GM23338 (cell line): ENCODE measurements around the gene BAG3. TPM values are rescaled to one million over a fixed set of nuclear protein-coding genes. Genes with fewer than 3 reads are reported as not detected.

Experiments used
- ATAC-seq: fragments of 200-7000 bp; cut with Tn5 transposase; 3 replicates; pipeline ENCODE4 v1.9.1; 2020
- DNase-seq: peaks from one replicate; pipeline ENCODE4 v3.0.0-alpha.2; 2015; ENCODE audit warnings: low spot score
- H2AFZ ChIP-seq: fragments of 200-600 bp; sonication (generic); 2 replicates; pipeline ENCODE4 v1.8.0; 2016; ENCODE audit warnings: antibody characterized with exemption, mild to moderate bottlenecking, moderate library complexity
- H3F3A ChIP-seq: fragments of 200-600 bp; sonication (generic); replicated peaks from 2 replicates; pipeline ENCODE4 v1.8.0; 2017; ENCODE audit warnings: antibody characterized with exemption, mixed run types, low read depth
- H3K27ac ChIP-seq: fragments of 200-600 bp; sonication (generic); 2 replicates; pipeline ENCODE4 v1.6.1; 2016; ENCODE audit warnings: low read depth
- H3K27me3 ChIP-seq: fragments of 200-600 bp; sonication (generic); 2 replicates; pipeline ENCODE4 v1.8.0; 2016; ENCODE audit warnings: mild to moderate bottlenecking, mixed run types, moderate library complexity; ENCODE audit not compliant: insufficient read depth
- H3K36me3 ChIP-seq: fragments of 200-600 bp; sonication (generic); 2 replicates; pipeline ENCODE4 v1.8.0; 2016; ENCODE audit warnings: mild to moderate bottlenecking; ENCODE audit not compliant: insufficient read depth
- H3K4me1 ChIP-seq: fragments of 200-600 bp; sonication (generic); 2 replicates; pipeline ENCODE4 v1.8.0; 2016; ENCODE audit warnings: mild to moderate bottlenecking, moderate library complexity; ENCODE audit not compliant: insufficient read depth
- H3K4me2 ChIP-seq: fragments of 200-600 bp; sonication (generic); 2 replicates; pipeline ENCODE4 v1.7.1; 2017; ENCODE audit warnings: mixed run types
- H3K4me3 ChIP-seq: fragments of 200-600 bp; sonication (generic); 2 replicates; pipeline ENCODE4 v1.6.1; 2016; ENCODE audit warnings: mixed run types
- H3K79me2 ChIP-seq: fragments of 200-600 bp; sonication (generic); replicated peaks from 2 replicates; pipeline ENCODE4 v1.8.0; 2017; ENCODE audit warnings: mild to moderate bottlenecking; ENCODE audit not compliant: insufficient read depth
- H3K9me2 ChIP-seq: fragments of 200-600 bp; sonication (generic); 2 replicates; pipeline ENCODE4 v1.8.0; 2017; ENCODE audit not compliant: insufficient read depth
- H4K20me1 ChIP-seq: fragments of 200-600 bp; sonication (generic); replicated peaks from 2 replicates; pipeline ENCODE4 v1.8.0; 2017; ENCODE audit warnings: mild to moderate bottlenecking; ENCODE audit not compliant: insufficient read depth
- H3K27ac Mint-ChIP-seq: 2 replicates; pipeline ENCODE4 v1.8.0; 2020; ENCODE audit warnings: inconsistent platforms, mild to moderate bottlenecking, moderate library complexity, mixed read lengths
- H3K27me3 Mint-ChIP-seq: 3 replicates; pipeline ENCODE4 v1.8.0; 2022; ENCODE audit warnings: low read depth, mild to moderate bottlenecking, moderate library complexity, mixed read lengths, inconsistent platforms; ENCODE audit not compliant: insufficient read depth, poor library complexity
- H3K36me3 Mint-ChIP-seq: 3 replicates; pipeline ENCODE4 v1.8.0; 2021; ENCODE audit warnings: low read depth, mild to moderate bottlenecking, inconsistent platforms, moderate library complexity, mixed read lengths
- H3K4me1 Mint-ChIP-seq: 3 replicates; pipeline ENCODE4 v1.8.0; 2020; ENCODE audit warnings: mild to moderate bottlenecking, inconsistent platforms, mixed read lengths
- H3K4me3 Mint-ChIP-seq: 3 replicates; pipeline ENCODE4 v1.8.0; 2021; ENCODE audit warnings: moderate library complexity, mild to moderate bottlenecking, inconsistent platforms, mixed read lengths
- H3K9me3 Mint-ChIP-seq: 3 replicates; pipeline ENCODE4 v1.8.0; 2020; ENCODE audit warnings: moderate library complexity, mild to moderate bottlenecking, inconsistent platforms, mixed read lengths
- CREB1 ChIP-seq: fragments of 250-450 bp; sonication (Bioruptor Pico); IDR thresholded peaks from 2 replicates; pipeline ENCODE4 v1.5.0; 2020; ENCODE audit warnings: low read depth, mild to moderate bottlenecking, moderate library complexity
- EZH2phosphoT487 ChIP-seq: fragments of 200-600 bp; sonication (generic); IDR thresholded peaks from one replicate; pipeline ENCODE4 v1.8.1; 2018; ENCODE audit warnings: antibody characterized with exemption; ENCODE audit not compliant: unreplicated experiment
- JUNB ChIP-seq: IDR thresholded peaks from one replicate; pipeline ENCODE4 v1.6.1; 2016; ENCODE audit warnings: antibody characterized with exemption; ENCODE audit not compliant: unreplicated experiment
- NANOG ChIP-seq: IDR thresholded peaks from 2 replicates; pipeline ENCODE4 v1.6.1; 2016; ENCODE audit warnings: antibody characterized with exemption, borderline replicate concordance
- POLR2AphosphoS5 ChIP-seq: IDR thresholded peaks from 2 replicates; pipeline ENCODE4 v1.6.1; 2016; ENCODE audit warnings: antibody characterized with exemption, low read depth
- STAT1 ChIP-seq: IDR thresholded peaks from one replicate; pipeline ENCODE4 v1.6.1; 2016; ENCODE audit warnings: antibody characterized with exemption; ENCODE audit not compliant: unreplicated experiment
- ZNF114 ChIP-seq: fragments of 250-450 bp; sonication (Bioruptor Pico); IDR thresholded peaks from 2 replicates; pipeline ENCODE4 v1.5.0; 2020; ENCODE audit warnings: mild to moderate bottlenecking, moderate library complexity
- ZNF331 ChIP-seq: fragments of 250-450 bp; sonication (Bioruptor Pico); IDR thresholded peaks from 2 replicates; pipeline ENCODE4 v1.5.0; 2020; ENCODE audit warnings: low read depth, mild to moderate bottlenecking, moderate library complexity
- polyA plus RNA-seq: library from polyadenylated mRNA; unstranded; fragments of >200 nt; fragmentation: Nextera tagmentation; extraction: Ambion mirVana; gene quantifications from 2 replicates; pipeline ENCODE4 v1.2.1, GENCODE V29; 2016
- total RNA-seq: library from RNA; depleted of rRNA; stranded (reverse); fragments of >200 nt; shearing (Covaris generic); gene quantifications from 2 replicates; pipeline ENCODE4 v1.2.3, GENCODE V29; 2014
- TF ChIP-seq, protein P1 (sequence below): IDR thresholded peaks from 2 replicates; pipeline ENCODE4 v1.6.1; 2016; ENCODE audit warnings: antibody characterized with exemption
- TF ChIP-seq, protein P2 (sequence below): fragments of 250-450 bp; sonication (Bioruptor Pico); IDR thresholded peaks from 2 replicates; pipeline ENCODE4 v1.5.0; 2020; ENCODE audit warnings: mild to moderate bottlenecking, moderate library complexity
- TF ChIP-seq, protein P3 (sequence below), 2 experiments: fragments of 200-600 bp in 1 of 2; sonication (generic) in 1 of 2; conservative IDR thresholded peaks; 2 replicates each; pipeline versions ENCODE4 v1.5.1 to v1.6.1; 2016 to 2017; ENCODE audit warnings: antibody characterized with exemption in 2 of 2, low read depth in 2 of 2, mild to moderate bottlenecking in 2 of 2, moderate library complexity in 1 of 2
- TF ChIP-seq, protein P4 (sequence below): IDR thresholded peaks from one replicate; pipeline ENCODE4 v1.6.1; 2018; ENCODE audit warnings: antibody characterized with exemption; ENCODE audit not compliant: unreplicated experiment

The BAG3 gene
- total and polyA plus RNA-seq, 2 experiments from 2014 or later: 8.2 to 8.4 TPM

DNA sequence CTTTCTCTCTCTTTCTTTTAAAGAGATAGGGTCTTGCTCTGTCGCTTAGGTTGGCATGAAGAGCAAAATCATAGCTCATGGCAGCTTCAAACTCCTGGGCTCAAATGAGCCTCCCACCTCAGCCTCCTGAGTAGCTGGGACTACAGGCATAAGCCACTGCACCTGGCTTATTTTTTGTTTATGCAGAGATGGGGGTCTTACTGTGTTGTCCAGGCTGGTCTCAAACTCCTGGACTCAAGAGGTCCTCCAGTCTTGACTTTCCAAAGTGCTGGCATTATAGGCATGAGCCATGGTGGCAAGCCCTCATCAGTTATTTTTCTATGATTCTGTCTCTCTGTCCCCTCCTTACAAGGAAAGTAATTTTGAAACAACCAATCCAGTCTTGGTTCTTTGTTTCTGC, 1.1 kb upstream of the BAG3 start:
- Histone ChIP-seq H3K9me2 (no peaks in the 10 kb centered on the region), H2AFZ (peak overlapping the region; percentile 15; the same call in 1 of the 2 replicates), H3K27me3 (peaks cover 4% of the 10 kb centered on the region), H3K4me1 (peaks cover 26% of the 10 kb centered on the region), H3K4me3 (peak overlapping the region; percentile 92), H4K20me1 (no peaks in the 10 kb centered on the region; the same call in 1 of the 2 replicates), H3K36me3 (no peaks in the 10 kb centered on the region), H3K79me2 (peaks cover 26% of the 10 kb centered on the region), H3K27ac (no peak overlapping the region), H3F3A (0 out of 2 replicates have a peak, but pooled peaks cover 4% of the 10 kb centered on the region), H3K4me2 (peak overlapping the region; percentile 89)
- TF ChIP-seq, protein P1, sequence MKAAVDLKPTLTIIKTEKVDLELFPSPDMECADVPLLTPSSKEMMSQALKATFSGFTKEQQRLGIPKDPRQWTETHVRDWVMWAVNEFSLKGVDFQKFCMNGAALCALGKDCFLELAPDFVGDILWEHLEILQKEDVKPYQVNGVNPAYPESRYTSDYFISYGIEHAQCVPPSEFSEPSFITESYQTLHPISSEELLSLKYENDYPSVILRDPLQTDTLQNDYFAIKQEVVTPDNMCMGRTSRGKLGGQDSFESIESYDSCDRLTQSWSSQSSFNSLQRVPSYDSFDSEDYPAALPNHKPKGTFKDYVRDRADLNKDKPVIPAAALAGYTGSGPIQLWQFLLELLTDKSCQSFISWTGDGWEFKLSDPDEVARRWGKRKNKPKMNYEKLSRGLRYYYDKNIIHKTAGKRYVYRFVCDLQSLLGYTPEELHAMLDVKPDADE: no peak
- TF ChIP-seq STAT1 (no peak), JUNB (no peak), CREB1 (CRISPR knock-in tag) (no peak), ZNF114 (CRISPR knock-in tag) (no peak), NANOG (no peak), ZNF331 (CRISPR knock-in tag) (no peak), POLR2AphosphoS5 (no peak), EZH2phosphoT487 (no peak)
- TF ChIP-seq, protein P2, sequence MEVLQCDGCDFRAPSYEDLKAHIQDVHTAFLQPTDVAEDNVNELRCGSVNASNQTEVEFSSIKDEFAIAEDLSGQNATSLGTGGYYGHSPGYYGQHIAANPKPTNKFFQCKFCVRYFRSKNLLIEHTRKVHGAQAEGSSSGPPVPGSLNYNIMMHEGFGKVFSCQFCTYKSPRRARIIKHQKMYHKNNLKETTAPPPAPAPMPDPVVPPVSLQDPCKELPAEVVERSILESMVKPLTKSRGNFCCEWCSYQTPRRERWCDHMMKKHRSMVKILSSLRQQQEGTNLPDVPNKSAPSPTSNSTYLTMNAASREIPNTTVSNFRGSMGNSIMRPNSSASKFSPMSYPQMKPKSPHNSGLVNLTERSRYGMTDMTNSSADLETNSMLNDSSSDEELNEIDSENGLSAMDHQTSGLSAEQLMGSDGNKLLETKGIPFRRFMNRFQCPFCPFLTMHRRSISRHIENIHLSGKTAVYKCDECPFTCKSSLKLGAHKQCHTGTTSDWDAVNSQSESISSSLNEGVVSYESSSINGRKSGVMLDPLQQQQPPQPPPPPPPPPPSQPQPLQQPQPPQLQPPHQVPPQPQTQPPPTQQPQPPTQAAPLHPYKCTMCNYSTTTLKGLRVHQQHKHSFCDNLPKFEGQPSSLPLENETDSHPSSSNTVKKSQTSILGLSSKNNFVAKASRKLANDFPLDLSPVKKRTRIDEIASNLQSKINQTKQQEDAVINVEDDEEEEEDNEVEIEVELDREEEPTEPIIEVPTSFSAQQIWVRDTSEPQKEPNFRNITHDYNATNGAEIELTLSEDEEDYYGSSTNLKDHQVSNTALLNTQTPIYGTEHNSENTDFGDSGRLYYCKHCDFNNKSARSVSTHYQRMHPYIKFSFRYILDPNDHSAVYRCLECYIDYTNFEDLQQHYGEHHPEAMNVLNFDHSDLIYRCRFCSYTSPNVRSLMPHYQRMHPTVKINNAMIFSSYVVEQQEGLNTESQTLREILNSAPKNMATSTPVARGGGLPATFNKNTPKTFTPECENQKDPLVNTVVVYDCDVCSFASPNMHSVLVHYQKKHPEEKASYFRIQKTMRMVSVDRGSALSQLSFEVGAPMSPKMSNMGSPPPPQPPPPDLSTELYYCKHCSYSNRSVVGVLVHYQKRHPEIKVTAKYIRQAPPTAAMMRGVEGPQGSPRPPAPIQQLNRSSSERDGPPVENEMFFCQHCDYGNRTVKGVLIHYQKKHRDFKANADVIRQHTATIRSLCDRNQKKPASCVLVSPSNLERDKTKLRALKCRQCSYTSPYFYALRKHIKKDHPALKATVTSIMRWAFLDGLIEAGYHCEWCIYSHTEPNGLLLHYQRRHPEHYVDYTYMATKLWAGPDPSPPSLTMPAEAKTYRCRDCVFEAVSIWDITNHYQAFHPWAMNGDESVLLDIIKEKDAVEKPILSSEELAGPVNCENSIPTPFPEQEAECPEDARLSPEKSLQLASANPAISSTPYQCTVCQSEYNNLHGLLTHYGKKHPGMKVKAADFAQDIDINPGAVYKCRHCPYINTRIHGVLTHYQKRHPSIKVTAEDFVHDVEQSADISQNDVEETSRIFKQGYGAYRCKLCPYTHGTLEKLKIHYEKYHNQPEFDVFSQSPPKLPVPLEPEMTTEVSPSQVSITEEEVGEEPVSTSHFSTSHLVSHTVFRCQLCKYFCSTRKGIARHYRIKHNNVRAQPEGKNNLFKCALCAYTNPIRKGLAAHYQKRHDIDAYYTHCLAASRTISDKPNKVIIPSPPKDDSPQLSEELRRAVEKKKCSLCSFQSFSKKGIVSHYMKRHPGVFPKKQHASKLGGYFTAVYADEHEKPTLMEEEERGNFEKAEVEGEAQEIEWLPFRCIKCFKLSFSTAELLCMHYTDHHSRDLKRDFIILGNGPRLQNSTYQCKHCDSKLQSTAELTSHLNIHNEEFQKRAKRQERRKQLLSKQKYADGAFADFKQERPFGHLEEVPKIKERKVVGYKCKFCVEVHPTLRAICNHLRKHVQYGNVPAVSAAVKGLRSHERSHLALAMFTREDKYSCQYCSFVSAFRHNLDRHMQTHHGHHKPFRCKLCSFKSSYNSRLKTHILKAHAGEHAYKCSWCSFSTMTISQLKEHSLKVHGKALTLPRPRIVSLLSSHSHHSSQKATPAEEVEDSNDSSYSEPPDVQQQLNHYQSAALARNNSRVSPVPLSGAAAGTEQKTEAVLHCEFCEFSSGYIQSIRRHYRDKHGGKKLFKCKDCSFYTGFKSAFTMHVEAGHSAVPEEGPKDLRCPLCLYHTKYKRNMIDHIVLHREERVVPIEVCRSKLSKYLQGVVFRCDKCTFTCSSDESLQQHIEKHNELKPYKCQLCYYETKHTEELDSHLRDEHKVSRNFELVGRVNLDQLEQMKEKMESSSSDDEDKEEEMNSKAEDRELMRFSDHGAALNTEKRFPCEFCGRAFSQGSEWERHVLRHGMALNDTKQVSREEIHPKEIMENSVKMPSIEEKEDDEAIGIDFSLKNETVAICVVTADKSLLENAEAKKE (CRISPR knock-in tag): no peak
- TF ChIP-seq, protein P3, sequence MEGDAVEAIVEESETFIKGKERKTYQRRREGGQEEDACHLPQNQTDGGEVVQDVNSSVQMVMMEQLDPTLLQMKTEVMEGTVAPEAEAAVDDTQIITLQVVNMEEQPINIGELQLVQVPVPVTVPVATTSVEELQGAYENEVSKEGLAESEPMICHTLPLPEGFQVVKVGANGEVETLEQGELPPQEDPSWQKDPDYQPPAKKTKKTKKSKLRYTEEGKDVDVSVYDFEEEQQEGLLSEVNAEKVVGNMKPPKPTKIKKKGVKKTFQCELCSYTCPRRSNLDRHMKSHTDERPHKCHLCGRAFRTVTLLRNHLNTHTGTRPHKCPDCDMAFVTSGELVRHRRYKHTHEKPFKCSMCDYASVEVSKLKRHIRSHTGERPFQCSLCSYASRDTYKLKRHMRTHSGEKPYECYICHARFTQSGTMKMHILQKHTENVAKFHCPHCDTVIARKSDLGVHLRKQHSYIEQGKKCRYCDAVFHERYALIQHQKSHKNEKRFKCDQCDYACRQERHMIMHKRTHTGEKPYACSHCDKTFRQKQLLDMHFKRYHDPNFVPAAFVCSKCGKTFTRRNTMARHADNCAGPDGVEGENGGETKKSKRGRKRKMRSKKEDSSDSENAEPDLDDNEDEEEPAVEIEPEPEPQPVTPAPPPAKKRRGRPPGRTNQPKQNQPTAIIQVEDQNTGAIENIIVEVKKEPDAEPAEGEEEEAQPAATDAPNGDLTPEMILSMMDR (conservative IDR thresholded peaks at IDR 0.05; ENCODE audit: low read depth in 2 of 2): no peak
- TF ChIP-seq, protein P4, sequence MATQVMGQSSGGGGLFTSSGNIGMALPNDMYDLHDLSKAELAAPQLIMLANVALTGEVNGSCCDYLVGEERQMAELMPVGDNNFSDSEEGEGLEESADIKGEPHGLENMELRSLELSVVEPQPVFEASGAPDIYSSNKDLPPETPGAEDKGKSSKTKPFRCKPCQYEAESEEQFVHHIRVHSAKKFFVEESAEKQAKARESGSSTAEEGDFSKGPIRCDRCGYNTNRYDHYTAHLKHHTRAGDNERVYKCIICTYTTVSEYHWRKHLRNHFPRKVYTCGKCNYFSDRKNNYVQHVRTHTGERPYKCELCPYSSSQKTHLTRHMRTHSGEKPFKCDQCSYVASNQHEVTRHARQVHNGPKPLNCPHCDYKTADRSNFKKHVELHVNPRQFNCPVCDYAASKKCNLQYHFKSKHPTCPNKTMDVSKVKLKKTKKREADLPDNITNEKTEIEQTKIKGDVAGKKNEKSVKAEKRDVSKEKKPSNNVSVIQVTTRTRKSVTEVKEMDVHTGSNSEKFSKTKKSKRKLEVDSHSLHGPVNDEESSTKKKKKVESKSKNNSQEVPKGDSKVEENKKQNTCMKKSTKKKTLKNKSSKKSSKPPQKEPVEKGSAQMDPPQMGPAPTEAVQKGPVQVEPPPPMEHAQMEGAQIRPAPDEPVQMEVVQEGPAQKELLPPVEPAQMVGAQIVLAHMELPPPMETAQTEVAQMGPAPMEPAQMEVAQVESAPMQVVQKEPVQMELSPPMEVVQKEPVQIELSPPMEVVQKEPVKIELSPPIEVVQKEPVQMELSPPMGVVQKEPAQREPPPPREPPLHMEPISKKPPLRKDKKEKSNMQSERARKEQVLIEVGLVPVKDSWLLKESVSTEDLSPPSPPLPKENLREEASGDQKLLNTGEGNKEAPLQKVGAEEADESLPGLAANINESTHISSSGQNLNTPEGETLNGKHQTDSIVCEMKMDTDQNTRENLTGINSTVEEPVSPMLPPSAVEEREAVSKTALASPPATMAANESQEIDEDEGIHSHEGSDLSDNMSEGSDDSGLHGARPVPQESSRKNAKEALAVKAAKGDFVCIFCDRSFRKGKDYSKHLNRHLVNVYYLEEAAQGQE: no peak
- ATAC-seq (no peak), DNase-seq (no peak)
- no peaks in the 10 kb centered on the region for H3K36me3 Mint-ChIP-seq
- peaks cover 7% of the 10 kb centered on the region for H3K27me3 Mint-ChIP-seq
- H3K9me3 Mint-ChIP-seq: peaks cover 13% of the 10 kb centered on the region; the same call in 2 of the 3 replicates
- H3K27ac Mint-ChIP-seq: no peak overlapping the region
- H3K4me1 Mint-ChIP-seq: peaks cover 31% of the 10 kb centered on the region
- peak overlapping the region; percentile 89 for H3K4me3 Mint-ChIP-seq
